ENCODE measurements around the gene AUTS2.

Gene AUTS2

GRCh38 chr7:70416347-70416985, 818.2 kb downstream of the AUTS2 start:
- H3K36me3 ChIP-seq (ENCODE audit: insufficient read depth, low read length) = no peaks in the 10 kb centered on the region
- no peaks in the 10 kb centered on the region for H3K9me3 ChIP-seq (ENCODE audit: low read length)
- H4K20me1 ChIP-seq (ENCODE audit: insufficient read depth, low read length) = no peaks in the 10 kb centered on the region
- TF ChIP-seq, protein P1, sequence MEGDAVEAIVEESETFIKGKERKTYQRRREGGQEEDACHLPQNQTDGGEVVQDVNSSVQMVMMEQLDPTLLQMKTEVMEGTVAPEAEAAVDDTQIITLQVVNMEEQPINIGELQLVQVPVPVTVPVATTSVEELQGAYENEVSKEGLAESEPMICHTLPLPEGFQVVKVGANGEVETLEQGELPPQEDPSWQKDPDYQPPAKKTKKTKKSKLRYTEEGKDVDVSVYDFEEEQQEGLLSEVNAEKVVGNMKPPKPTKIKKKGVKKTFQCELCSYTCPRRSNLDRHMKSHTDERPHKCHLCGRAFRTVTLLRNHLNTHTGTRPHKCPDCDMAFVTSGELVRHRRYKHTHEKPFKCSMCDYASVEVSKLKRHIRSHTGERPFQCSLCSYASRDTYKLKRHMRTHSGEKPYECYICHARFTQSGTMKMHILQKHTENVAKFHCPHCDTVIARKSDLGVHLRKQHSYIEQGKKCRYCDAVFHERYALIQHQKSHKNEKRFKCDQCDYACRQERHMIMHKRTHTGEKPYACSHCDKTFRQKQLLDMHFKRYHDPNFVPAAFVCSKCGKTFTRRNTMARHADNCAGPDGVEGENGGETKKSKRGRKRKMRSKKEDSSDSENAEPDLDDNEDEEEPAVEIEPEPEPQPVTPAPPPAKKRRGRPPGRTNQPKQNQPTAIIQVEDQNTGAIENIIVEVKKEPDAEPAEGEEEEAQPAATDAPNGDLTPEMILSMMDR (IDR thresholded peaks at IDR 0.05; ENCODE audit: low read length) = no peak
- no peak for TF ChIP-seq EZH2 (IDR thresholded peaks at IDR 0.05; ENCODE audit: borderline replicate concordance, low read length)
- H3K27ac ChIP-seq (ENCODE audit: low read depth, low read length, poor library complexity, severe bottlenecking) = peak overlapping the region; percentile 87
- peaks cover 78% of the 10 kb centered on the region for H3K4me1 ChIP-seq (ENCODE audit: insufficient read depth, low read length, severe bottlenecking)
- no peaks in the 10 kb centered on the region for H3K9me2 ChIP-seq (ENCODE audit: low read depth, low read length)
- no peaks in the 10 kb centered on the region for H3F3A ChIP-seq (ENCODE audit: insufficient read depth, low read length)
- H2AFZ ChIP-seq (ENCODE audit: low read length) = no peak overlapping the region
- peak overlapping the region; percentile 43 for H3K4me2 ChIP-seq (ENCODE audit: low read length)
- peak overlapping the region; percentile 55 for H3K9ac ChIP-seq (ENCODE audit: low read length)
- H3K4me3 ChIP-seq (ENCODE audit: low read depth, low read length, poor library complexity, severe bottlenecking) = peak overlapping the region; percentile 12
- H3K27me3 ChIP-seq (ENCODE audit: insufficient read depth, low read length) = no peaks in the 10 kb centered on the region
- no peaks in the 10 kb centered on the region for H3K79me2 ChIP-seq (ENCODE audit: insufficient read depth, low read length)

GRCh38 chr7:70416986-70417655, 818.8 kb downstream of the AUTS2 start:
- H3K27ac ChIP-seq (ENCODE audit: low read depth, low read length, poor library complexity, severe bottlenecking) = peak overlapping the region; percentile 87
- H2AFZ ChIP-seq (ENCODE audit: low read length) = no peak overlapping the region
- H3K4me3 ChIP-seq (ENCODE audit: low read depth, low read length, poor library complexity, severe bottlenecking) = peak overlapping the region; percentile 12
- peak overlapping the region; percentile 43 for H3K4me2 ChIP-seq (ENCODE audit: low read length)
- H4K20me1 ChIP-seq (ENCODE audit: insufficient read depth, low read length) = no peaks in the 10 kb centered on the region
- H3K27me3 ChIP-seq (ENCODE audit: insufficient read depth, low read length) = no peaks in the 10 kb centered on the region
- H3K9me3 ChIP-seq (ENCODE audit: low read length) = no peaks in the 10 kb centered on the region
- no peaks in the 10 kb centered on the region for H3K9me2 ChIP-seq (ENCODE audit: low read depth, low read length)
- H3K9ac ChIP-seq (ENCODE audit: low read length) = peak overlapping the region; percentile 55
- no peaks in the 10 kb centered on the region for H3K36me3 ChIP-seq (ENCODE audit: insufficient read depth, low read length)
- no peak for TF ChIP-seq EZH2 (IDR thresholded peaks at IDR 0.05; ENCODE audit: borderline replicate concordance, low read length)
- TF ChIP-seq, protein P1 (IDR thresholded peaks at IDR 0.05; ENCODE audit: low read length) = peak; percentile 72
- no peaks in the 10 kb centered on the region for H3F3A ChIP-seq (ENCODE audit: insufficient read depth, low read length)
- H3K4me1 ChIP-seq (ENCODE audit: insufficient read depth, low read length, severe bottlenecking) = peaks cover 81% of the 10 kb centered on the region
- no peaks in the 10 kb centered on the region for H3K79me2 ChIP-seq (ENCODE audit: insufficient read depth, low read length)

- H3K9me3 ChIP-seq (ENCODE audit: low read length) = no peaks in the 10 kb centered on the region
- no peak overlapping the region for H2AFZ ChIP-seq (ENCODE audit: low read length)
- TF ChIP-seq EZH2 (IDR thresholded peaks at IDR 0.05; ENCODE audit: borderline replicate concordance, low read length) = no peak
- TF ChIP-seq, protein P1 (IDR thresholded peaks at IDR 0.05; ENCODE audit: low read length) = no peak
- H3K9me2 ChIP-seq (ENCODE audit: low read depth, low read length) = no peaks in the 10 kb centered on the region
- no peaks in the 10 kb centered on the region for H4K20me1 ChIP-seq (ENCODE audit: insufficient read depth, low read length)
- H3K9ac ChIP-seq (ENCODE audit: low read length) = peak overlapping the region; percentile 25
- no peaks in the 10 kb centered on the region for H3K79me2 ChIP-seq (ENCODE audit: insufficient read depth, low read length)
- H3K27ac ChIP-seq (ENCODE audit: low read depth, low read length, poor library complexity, severe bottlenecking) = peak overlapping the region; percentile 87
- peak overlapping the region; percentile 43 for H3K4me2 ChIP-seq (ENCODE audit: low read length)
- H3K27me3 ChIP-seq (ENCODE audit: insufficient read depth, low read length) = no peaks in the 10 kb centered on the region
- no peaks in the 10 kb centered on the region for H3K36me3 ChIP-seq (ENCODE audit: insufficient read depth, low read length)
- H3K4me3 ChIP-seq (ENCODE audit: low read depth, low read length, poor library complexity, severe bottlenecking) = no peak overlapping the region
- no peaks in the 10 kb centered on the region for H3F3A ChIP-seq (ENCODE audit: insufficient read depth, low read length)
- H3K4me1 ChIP-seq (ENCODE audit: insufficient read depth, low read length, severe bottlenecking) = peaks cover 86% of the 10 kb centered on the region
Observed at GRCh38 chr7:70419526-70420380, 821.5 kb downstream of the AUTS2 start.

All from OCI-LY1 (cell line).